A549 (cell line): Measurements from ENCODE around the gene IFITM2.
"Not testable (repeated sequence)": the region's sequence is repeated elsewhere in the genome, so short reads cannot be mapped to it uniquely, and the experiment has no call there.

Experiments used
- POLR2AphosphoS2 ChIP-seq: conservative IDR thresholded peaks from 2 replicates; pipeline ENCODE4 v1.6.1; 2012; ENCODE audit warnings: low read length, improper control_type of control experiment, inconsistent platforms
- RCOR1 ChIP-seq: fragments of 150-350 bp; IDR thresholded peaks from 2 replicates; pipeline ENCODE4 v1.6.1; 2014; ENCODE audit warnings: antibody characterized with exemption, low read length, low read depth
- SMC3 ChIP-seq: fragments of >200 bp; sonication (Bioruptor Twin); formaldehyde crosslinking; IDR thresholded peaks from 3 replicates; pipeline ENCODE4 v1.6.1; 2018; ENCODE audit warnings: inconsistent platforms
- TF ChIP-seq, protein P1 (sequence below): fragments of >200 bp; sonication (Bioruptor Twin); formaldehyde crosslinking; IDR thresholded peaks from 3 replicates; pipeline ENCODE4 v1.5.1; 2016

GRCh38 chr11:317668-318404 lies 10.2 kb downstream of the IFITM2 start:
- TF ChIP-seq, protein P1, sequence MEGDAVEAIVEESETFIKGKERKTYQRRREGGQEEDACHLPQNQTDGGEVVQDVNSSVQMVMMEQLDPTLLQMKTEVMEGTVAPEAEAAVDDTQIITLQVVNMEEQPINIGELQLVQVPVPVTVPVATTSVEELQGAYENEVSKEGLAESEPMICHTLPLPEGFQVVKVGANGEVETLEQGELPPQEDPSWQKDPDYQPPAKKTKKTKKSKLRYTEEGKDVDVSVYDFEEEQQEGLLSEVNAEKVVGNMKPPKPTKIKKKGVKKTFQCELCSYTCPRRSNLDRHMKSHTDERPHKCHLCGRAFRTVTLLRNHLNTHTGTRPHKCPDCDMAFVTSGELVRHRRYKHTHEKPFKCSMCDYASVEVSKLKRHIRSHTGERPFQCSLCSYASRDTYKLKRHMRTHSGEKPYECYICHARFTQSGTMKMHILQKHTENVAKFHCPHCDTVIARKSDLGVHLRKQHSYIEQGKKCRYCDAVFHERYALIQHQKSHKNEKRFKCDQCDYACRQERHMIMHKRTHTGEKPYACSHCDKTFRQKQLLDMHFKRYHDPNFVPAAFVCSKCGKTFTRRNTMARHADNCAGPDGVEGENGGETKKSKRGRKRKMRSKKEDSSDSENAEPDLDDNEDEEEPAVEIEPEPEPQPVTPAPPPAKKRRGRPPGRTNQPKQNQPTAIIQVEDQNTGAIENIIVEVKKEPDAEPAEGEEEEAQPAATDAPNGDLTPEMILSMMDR: not testable (repeated sequence)
- not testable (repeated sequence) for TF ChIP-seq RCOR1, SMC3, POLR2AphosphoS2
